Activated T-helper 1 cell treated with anti-CD3 and anti-CD28 coated beads, Interleukin-12 subunit alpha, Interleukin-12 subunit beta, Interleukin-2, Interleukin-4 antibody, amounts not matched to agents 30 ng/mL and 10 ng/mL and 1 ng/mL, durations not matched to agents 14 hours and 24 hours and 36 hours (primary cell): Measurements from ENCODE around the gene PPP1R16B. TPM values are rescaled to one million over a fixed set of nuclear protein-coding genes. Genes with fewer than 3 reads are reported as not detected.

Experiments used
- DNase-seq: peaks from one replicate; pipeline ENCODE4 v3.0.0; 2021; ENCODE audit warnings: low spot score
- H3K27ac Mint-ChIP-seq: one replicate; pipeline ENCODE4 v1.8.0; 2021; ENCODE audit warnings: mild to moderate bottlenecking, mixed read lengths
- H3K27me3 Mint-ChIP-seq: one replicate; pipeline ENCODE4 v1.8.0; 2022; ENCODE audit warnings: mild to moderate bottlenecking, moderate library complexity, mixed read lengths; ENCODE audit not compliant: insufficient read depth
- H3K36me3 Mint-ChIP-seq: one replicate; pipeline ENCODE4 v1.8.0; 2021; ENCODE audit warnings: low read depth, mixed read lengths
- H3K4me1 Mint-ChIP-seq: one replicate; pipeline ENCODE4 v1.8.0; 2021; ENCODE audit warnings: low read depth, mixed read lengths
- H3K4me3 Mint-ChIP-seq: one replicate; pipeline ENCODE4 v1.8.0; 2021; ENCODE audit warnings: mild to moderate bottlenecking, moderate library complexity, mixed read lengths
- H3K9me3 Mint-ChIP-seq: one replicate; pipeline ENCODE4 v1.8.0; 2021; ENCODE audit warnings: mixed read lengths
- intact Hi-C: fragments of 100-400 bp; cut with micrococcal nuclease; formaldehyde crosslinking; loops from one replicate; pipeline ENCODE4 v1.15.1; 2024
- total RNA-seq: library from RNA; stranded (reverse); gene quantifications from 2 replicates; pipeline ENCODE4 v1.2.3, GENCODE V29; 2022

The PPP1R16B gene
- total RNA-seq, 1 donor from 2014 or later, result 143 TPM

- H3K36me3 Mint-ChIP-seq, result peaks cover 58% of the 10 kb centered on the region
- peak overlapping the region; percentile 40 for H3K27ac Mint-ChIP-seq
- no peaks in the 10 kb centered on the region for H3K9me3 Mint-ChIP-seq
These were observed 9.9 kb downstream of the PPP1R16B start for GRCh38 chr20:38815446-38815845.

GRCh38 chr20:38818113-38819065, 12.9 kb downstream of the PPP1R16B start:
- DNase-seq, result no peak
- Mint-ChIP-seq H3K27me3 (no peaks in the 10 kb centered on the region), H3K4me3 (no peak overlapping the region), H3K27ac (peak overlapping the region; percentile 61), H3K4me1 (peaks cover 77% of the 10 kb centered on the region), H3K9me3 (peaks cover 4% of the 10 kb centered on the region), H3K36me3 (peaks cover 52% of the 10 kb centered on the region)
- intact Hi-C loops, result no loop called here

More at GRCh38 chr20:38815446-38815845, 9.9 kb downstream of the PPP1R16B start:
- intact Hi-C loops, result no loop called here
- Mint-ChIP-seq H3K4me1 (peaks cover 85% of the 10 kb centered on the region), H3K4me3 (no peak overlapping the region), H3K27me3 (no peaks in the 10 kb centered on the region)
- DNase-seq, result no peak

GRCh38 chr20:38825571-38825900, 20.0 kb downstream of the PPP1R16B start:
- H3K27ac Mint-ChIP-seq, result peak overlapping the region; percentile 48
- peaks cover 4% of the 10 kb centered on the region for H3K9me3 Mint-ChIP-seq
- H3K27me3 Mint-ChIP-seq, result no peaks in the 10 kb centered on the region
- intact Hi-C loops, result no loop called here
- H3K4me1 Mint-ChIP-seq, result peaks cover 89% of the 10 kb centered on the region
- H3K36me3 Mint-ChIP-seq, result peaks cover 62% of the 10 kb centered on the region
- H3K4me3 Mint-ChIP-seq, result no peak overlapping the region
- no peak for DNase-seq

GRCh38 chr20:38825901-38826625, 20.6 kb downstream of the PPP1R16B start:
- Mint-ChIP-seq H3K36me3 (peaks cover 64% of the 10 kb centered on the region), H3K27ac (peak overlapping the region; percentile 48), H3K27me3 (no peaks in the 10 kb centered on the region), H3K4me1 (peaks cover 92% of the 10 kb centered on the region), H3K9me3 (peaks cover 2% of the 10 kb centered on the region), H3K4me3 (no peak overlapping the region)
- intact Hi-C loops, result no loop called here
- no peak for DNase-seq

GRCh38 chr20:38827770-38828281, 22.3 kb downstream of the PPP1R16B start:
- no peak for DNase-seq
- peak overlapping the region; percentile 57 for H3K4me3 Mint-ChIP-seq
- peaks cover 64% of the 10 kb centered on the region for H3K36me3 Mint-ChIP-seq
- H3K27me3 Mint-ChIP-seq, result no peaks in the 10 kb centered on the region
- no peaks in the 10 kb centered on the region for H3K9me3 Mint-ChIP-seq
- H3K4me1 Mint-ChIP-seq, result peaks cover 92% of the 10 kb centered on the region
- peak overlapping the region; percentile 88 for H3K27ac Mint-ChIP-seq
- intact Hi-C loops, result loop anchor here (2.0 kb wide), 1 partner anchor 15 kb away; no protein-coding TSS in a partner anchor

- Mint-ChIP-seq H3K4me1 (peaks cover 98% of the 10 kb centered on the region), H3K9me3 (no peaks in the 10 kb centered on the region), H3K27me3 (no peaks in the 10 kb centered on the region), H3K36me3 (peaks cover 71% of the 10 kb centered on the region), H3K27ac (peak overlapping the region; percentile 88), H3K4me3 (no peak overlapping the region)
- intact Hi-C loops, result loop anchor here (2.0 kb wide), 1 partner anchor 14 kb away; no protein-coding TSS in a partner anchor
- DNase-seq, result no peak
These were observed 23.2 kb downstream of the PPP1R16B start for GRCh38 chr20:38828514-38829295.

- H3K4me1 Mint-ChIP-seq, result peaks cover 98% of the 10 kb centered on the region
- H3K4me3 Mint-ChIP-seq, result no peak overlapping the region
- DNase-seq, result no peak
These were observed 23.9 kb downstream of the PPP1R16B start for GRCh38 chr20:38829296-38829875.

GRCh38 chr20:38830356-38830755, 24.9 kb downstream of the PPP1R16B start:
- H3K4me3 Mint-ChIP-seq, result no peak overlapping the region
- no peak for DNase-seq
- peaks cover 63% of the 10 kb centered on the region for H3K36me3 Mint-ChIP-seq

More at GRCh38 chr20:38829296-38829875, 23.9 kb downstream of the PPP1R16B start:
- intact Hi-C loops, result loop anchor here (2.0 kb wide), 1 partner anchor 13 kb away; no protein-coding TSS in a partner anchor
- Mint-ChIP-seq H3K27ac (peak overlapping the region; percentile 88), H3K27me3 (no peaks in the 10 kb centered on the region), H3K9me3 (no peaks in the 10 kb centered on the region), H3K36me3 (peaks cover 68% of the 10 kb centered on the region)

GRCh38 chr20:38831049-38831691, 25.7 kb downstream of the PPP1R16B start:
- intact Hi-C loops, result no loop called here
- DNase-seq, result no peak
- Mint-ChIP-seq H3K27ac (peak overlapping the region; percentile 70), H3K9me3 (no peaks in the 10 kb centered on the region), H3K27me3 (no peaks in the 10 kb centered on the region), H3K4me3 (no peak overlapping the region), H3K36me3 (peaks cover 56% of the 10 kb centered on the region), H3K4me1 (peaks cover 80% of the 10 kb centered on the region)

More at GRCh38 chr20:38830356-38830755, 24.9 kb downstream of the PPP1R16B start:
- peaks cover 89% of the 10 kb centered on the region for H3K4me1 Mint-ChIP-seq
- H3K9me3 Mint-ChIP-seq, result no peaks in the 10 kb centered on the region
- intact Hi-C loops, result no loop called here
- no peaks in the 10 kb centered on the region for H3K27me3 Mint-ChIP-seq
- H3K27ac Mint-ChIP-seq, result peak overlapping the region; percentile 70

- Mint-ChIP-seq H3K4me1 (peaks cover 71% of the 10 kb centered on the region), H3K36me3 (peaks cover 57% of the 10 kb centered on the region), H3K27ac (peak overlapping the region; percentile 71), H3K4me3 (no peak overlapping the region), H3K9me3 (no peaks in the 10 kb centered on the region), H3K27me3 (no peaks in the 10 kb centered on the region)
- DNase-seq, result no peak
- intact Hi-C loops, result loop anchor here (2.0 kb wide), 1 partner anchor 61 kb away; no protein-coding TSS in a partner anchor
These were observed 26.6 kb downstream of the PPP1R16B start for GRCh38 chr20:38831995-38832620.

- no peaks in the 10 kb centered on the region for H3K27me3 Mint-ChIP-seq
- DNase-seq, result no peak
- peak overlapping the region; percentile 47 for H3K4me3 Mint-ChIP-seq
- intact Hi-C loops, result loop anchor here (1.0 to 2.0 kb wide), 3 partner anchors 9 to 59 kb away; no protein-coding TSS in a partner anchor
- H3K9me3 Mint-ChIP-seq, result no peaks in the 10 kb centered on the region
- peaks cover 59% of the 10 kb centered on the region for H3K4me1 Mint-ChIP-seq
- H3K27ac Mint-ChIP-seq, result peak overlapping the region; percentile 87
- H3K36me3 Mint-ChIP-seq, result peaks cover 52% of the 10 kb centered on the region
These were observed 27.8 kb downstream of the PPP1R16B start for GRCh38 chr20:38833154-38833856.
